HG02623 (cell line): ENCODE measurements around the gene PDXK.

Experiments used
- ATAC-seq: cut with Tn5 transposase; IDR thresholded peaks from one replicate; pipeline ENCODE4 v1.9.1; 2021; ENCODE audit warnings: moderate library complexity; ENCODE audit not compliant: unreplicated experiment

Gene PDXK

DNA sequence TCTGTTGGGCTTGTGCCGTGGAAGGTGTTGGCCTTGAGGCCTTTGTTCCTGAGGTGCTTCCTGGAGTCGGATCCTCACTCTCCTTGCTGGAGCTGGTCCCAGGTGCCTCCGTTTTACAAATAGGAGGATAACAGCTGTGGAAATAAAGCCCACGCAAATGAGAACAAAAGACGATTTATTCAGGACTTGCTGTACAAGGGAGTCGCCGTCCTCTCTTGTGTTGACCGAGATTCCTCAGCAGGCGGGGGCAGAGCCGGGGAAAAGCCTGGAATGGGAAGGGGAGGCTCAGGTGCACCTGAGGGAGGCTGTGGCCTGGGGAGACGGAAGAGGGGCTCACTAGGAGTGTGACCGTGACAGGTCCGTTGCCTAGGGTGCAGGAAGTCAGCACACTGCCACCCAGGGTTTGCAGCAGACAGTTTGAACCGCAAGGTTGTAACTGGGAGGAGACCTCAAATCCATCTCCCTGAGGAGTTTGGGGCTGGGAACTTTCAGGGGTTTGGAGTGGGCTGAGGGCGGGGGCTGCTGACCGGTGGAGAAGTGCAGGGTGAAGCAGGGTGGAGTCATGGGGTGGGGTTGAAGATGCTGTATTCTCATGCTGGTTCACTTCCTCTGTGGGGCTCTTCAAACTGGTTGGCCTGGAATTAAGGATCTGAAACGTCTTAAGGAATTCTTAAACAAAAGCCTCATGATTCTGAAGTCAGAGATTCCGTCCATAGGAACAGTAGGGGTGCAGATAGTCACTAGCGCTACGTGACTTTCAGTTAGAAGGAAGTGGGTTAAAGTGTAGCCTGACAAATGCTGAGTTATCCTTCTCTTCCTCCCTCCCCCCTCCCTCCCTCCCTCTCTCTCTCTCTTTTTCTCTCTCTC is 59.8 kb downstream of the PDXK start:
- no peak for ATAC-seq

DNA sequence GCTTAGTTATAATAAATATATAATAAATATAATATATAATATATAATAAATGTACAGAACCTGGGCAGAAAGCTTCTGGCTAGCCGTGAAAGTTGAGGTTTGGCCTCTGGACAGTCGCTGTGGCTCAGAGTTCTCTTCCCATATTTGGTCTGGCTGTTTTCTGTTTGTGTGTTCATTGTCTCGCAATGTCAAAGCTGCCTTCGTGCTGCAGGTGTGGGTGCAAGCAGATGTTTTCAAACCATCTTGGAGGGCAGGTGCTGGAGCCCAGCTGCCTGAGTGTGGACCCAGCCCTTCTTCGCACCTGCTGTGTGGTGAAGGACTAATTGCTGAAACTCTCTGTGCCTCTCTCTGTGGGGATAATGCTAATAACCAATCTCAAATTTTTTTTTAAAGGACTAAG is 60.7 kb downstream of the PDXK start:
- ATAC-seq, result no peak

DNA sequence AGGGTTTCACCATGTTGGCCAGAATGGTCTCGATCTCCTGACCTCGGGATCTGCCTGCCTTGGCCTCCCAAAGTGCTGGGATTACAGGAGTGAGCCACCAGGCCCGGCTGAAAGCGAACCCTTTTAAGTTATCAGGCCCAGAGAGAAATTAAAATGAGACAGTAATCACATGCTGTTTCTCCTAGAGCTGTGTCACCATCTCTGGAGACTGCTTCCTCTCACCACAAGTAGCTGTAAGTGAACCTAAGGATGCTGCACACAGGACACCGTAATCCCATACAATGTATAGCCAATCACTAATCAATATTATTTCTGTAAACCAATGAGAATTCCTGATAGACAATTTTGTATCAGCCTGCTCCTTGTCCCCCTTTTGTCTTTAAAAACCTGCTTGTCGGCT is 62.9 kb downstream of the PDXK start:
- no peak for ATAC-seq

DNA sequence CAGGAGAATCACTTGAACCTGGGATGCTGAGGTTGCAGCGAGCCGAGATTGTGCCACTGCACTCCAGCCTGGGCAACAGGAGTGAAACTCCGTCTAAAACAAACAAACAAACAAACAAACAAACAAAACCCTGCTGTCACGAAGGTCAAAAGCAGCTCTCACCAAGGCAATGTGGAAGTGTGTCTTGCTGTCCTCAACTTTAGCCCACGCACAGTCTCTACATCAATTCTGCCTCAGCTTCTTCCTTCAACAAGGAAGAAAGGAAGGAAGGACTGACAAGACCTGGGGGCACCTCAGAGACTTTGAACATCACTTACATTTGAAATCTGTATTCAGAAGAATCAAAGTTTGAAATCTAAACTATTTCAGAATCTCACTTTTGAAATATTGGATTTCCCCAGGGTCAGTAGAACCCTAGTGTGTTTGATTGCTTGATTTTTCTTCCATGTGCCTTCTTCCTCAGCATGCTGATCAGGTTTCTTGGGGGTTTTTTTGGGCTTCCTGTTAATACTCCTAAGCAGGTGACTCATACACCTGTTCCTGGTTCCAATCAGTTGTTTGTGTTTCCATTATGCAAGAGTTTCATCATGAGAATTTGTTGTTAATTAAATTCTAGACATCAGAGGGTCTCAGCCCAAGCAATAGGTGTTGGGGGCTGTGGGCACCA is 63.6 kb downstream of the PDXK start:
- ATAC-seq, result no peak

DNA sequence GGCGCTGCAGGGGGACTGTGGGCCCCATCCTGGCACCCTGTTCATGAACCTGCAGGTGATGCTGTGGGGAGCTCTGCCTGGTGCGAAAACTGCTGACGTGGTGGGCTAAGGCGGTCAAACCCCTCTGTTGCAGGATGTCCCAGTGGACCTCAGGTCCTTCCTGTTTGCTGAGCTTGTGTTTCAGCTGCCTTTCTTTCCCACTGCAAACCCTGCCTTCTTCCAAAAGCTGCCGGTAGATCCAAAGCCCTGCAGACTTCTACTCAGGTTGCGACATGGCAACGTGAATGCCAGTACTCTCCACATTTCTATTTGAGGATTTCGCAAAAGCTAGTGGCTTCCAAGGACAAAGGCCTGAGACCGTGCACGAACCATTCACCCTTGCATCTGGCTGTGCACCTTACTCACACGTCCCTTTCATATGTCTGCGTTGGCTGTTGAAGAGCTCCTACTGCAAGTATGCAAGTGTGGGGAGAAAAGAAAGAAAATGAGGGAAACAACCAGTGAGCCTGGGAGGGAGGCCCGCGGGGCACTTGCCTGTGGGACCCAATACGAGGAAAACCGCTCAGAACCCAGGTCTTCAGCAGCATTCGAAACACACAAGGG is 64.3 kb downstream of the PDXK start:
- no peak for ATAC-seq

DNA sequence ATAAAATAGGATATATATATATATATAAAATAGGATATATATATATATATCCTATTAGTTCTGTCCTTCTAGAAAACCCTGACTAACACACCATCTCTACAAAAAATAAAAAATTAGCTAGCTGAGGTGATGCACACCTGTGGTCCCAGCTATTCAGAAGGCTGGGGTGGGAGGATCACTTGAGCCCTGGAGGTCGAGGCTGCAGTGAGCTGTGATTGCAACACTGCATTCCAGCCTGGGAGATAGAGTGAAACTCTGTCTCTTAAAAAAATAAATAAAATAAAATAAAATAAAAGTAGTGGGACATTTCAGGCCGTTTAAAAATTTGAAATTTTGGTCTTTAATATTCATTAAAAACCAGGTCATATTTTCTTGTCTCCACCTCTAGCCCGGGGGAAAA is 66.2 kb downstream of the PDXK start:
- ATAC-seq, result no peak

DNA sequence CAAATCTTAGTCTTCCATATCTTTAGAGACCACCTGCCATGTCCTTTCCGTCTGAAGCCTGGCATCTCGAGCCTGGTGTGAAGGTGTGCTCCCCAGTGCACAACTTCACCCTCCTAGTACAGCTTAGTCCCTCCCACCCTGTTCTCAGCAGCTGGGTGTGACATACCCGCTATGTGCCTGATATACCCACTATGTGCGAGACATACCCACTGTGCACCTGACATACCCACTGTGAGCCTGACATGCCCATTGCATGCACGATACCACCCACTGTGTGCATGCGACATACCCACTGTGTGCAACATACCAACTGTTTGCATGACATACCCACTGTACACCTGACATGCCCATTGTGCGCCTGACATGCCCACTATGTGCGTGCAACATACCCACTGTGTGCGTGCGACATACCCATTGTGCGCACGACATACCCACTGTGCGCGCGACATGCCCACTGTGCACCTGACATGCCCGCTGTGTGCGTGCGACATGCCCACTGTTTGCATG is 67.4 kb downstream of the PDXK start:
- no peak for ATAC-seq

DNA sequence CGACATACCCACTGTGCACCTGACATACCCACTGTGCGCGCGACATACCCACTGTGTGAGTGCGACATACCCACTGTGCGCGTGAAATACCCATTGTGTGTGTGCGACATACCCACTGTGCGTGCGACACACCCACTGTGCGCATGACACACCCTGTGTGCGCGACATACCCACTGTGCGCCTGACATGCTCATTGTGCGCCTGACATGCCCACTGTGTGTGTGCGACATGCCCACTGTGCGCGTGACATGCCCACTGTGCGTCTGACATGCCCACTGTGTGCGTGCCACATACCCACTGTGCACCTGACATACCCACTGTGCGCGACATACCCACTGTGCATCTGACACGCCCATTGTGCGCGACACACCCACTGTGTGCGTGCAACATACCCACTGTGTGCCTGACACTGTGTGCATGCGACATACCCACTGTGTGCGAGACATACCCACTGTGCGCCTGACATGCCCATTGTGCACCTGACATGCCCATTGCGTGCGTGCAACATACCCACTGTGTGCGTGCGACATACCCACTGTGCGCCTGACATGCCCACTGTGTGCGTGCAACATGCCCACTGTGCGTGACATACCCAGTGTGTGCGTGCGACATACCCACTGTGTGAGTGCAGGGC is 68.0 kb downstream of the PDXK start:
- no peak for ATAC-seq

DNA sequence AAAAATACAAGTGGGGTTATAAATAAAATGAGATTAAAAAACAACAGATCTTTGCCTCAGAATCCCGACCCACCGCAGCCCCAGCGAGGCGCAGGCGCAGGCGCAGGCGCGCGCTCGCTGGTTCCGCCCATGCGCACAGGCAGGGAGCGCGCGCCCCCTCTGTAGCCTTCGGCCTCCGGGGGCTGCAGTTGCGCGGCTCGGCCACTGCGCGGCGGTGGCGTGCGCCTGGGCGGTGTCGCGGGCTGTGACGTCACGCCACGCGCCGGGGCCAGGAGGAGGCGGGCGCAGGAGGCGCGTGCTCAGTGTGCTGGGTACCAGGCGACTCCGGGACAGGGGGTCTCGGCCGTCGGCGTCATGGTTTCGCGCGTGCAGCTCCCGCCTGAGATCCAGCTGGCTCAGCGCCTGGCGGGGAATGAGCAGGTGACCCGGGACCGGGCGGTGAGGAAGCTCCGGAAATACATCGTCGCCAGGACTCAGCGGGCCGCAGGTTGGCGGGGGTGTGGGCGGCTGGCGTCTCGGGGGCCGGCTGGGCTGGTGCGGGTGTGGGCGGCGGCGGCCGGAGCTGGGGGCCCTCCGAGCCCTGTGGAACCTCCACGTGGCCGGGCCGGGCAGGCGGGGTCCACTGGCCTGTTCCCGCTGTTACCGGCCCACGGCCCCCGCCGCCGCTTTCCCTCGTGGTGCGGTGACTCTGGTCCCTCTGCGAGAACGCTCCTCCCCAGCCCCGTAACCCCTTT is 70.5 kb downstream of the PDXK start, which contains the start of gene RRP1:
Gene RRP1, plus strand, starts transcription at position 302 of the 734 bp plus-strand sequence. Its CDS starts 53 bp downstream, at position 355.
- peak; percentile 87 for ATAC-seq

DNA sequence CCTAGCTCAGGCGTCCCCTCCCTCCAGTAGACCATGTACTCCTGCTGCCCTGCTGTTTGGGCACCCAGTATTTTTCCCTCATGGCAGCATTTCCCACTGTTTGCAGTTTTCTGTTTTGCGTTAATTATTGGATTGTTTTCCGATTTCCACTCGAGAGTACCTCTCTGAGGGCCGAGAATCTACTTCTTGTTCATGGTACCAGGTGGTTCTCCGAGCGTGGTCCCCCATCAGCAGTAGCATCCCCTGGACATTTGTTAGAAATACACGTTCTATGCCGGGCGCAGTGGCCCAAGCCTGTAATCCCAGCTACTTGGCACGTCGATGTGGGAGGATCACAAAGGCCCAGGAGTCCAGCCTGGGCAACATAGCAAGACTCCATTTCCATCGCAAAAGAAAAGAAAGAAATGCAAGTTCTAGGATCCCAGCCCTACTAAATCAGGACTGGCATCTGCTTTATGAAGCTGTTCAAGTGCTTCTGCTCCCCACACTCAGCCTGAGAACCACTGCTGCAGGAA is 71.1 kb downstream of the PDXK start:
- no peak for ATAC-seq

DNA sequence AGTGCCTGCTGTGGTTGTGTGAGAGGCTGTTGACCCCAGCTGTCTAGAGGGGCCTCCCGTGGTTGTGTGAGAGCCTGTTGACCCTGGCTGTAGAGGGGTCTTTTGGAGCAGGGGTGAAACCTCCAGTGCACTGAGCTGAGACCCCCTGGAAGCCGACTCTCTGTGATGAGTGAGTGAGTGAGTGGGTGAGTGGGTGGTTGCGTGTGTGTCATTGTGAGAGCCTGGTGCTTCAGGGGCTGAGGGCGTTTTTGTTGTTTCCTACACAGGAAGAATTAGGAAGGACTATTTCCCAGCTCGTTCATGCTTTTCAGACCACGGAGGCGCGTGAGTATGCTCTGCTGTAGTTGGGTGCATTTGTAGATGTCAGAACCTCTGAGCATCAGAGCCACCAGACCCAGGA is 73.5 kb downstream of the PDXK start:
- ATAC-seq, result no peak

DNA sequence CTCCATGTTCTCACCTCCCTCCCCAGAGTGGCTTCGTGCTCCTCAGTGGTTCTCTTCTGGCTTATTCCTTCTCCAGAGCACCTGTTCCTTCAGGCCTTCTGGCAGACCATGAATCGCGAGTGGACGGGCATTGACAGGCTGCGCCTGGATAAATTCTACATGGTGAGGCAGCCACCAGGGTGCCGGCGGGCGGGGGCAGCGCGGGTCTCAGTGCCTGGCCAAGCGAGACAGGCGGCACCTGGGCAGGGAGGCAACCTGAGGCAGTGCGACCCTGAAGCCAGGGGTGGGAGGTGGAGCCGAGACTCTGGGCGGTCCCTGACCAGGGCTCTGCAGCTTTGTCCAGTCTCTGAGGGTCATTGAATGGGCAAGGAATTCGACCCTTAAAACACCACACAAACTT is 74.3 kb downstream of the PDXK start:
- no peak for ATAC-seq

DNA sequence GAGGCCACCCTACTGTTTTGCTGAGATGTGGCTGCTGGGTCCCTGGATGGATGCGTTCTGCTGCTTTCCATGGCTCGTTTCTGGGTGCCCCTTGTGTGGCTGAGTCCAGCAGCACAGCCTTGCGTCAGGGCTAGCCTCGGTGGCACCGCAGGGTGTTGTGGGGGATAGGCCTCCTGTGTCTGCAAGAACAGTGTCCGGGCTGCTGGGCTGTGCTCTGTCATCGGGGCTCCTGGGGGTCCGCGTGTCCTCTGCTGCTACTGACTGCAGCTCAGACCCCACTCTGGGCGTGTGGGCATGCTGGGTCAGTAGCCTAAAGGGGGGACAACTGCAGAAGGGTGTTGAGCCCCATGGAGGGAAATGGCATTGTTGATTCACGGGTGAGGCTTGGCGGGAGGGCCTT is 75.4 kb downstream of the PDXK start:
- no peak for ATAC-seq

DNA sequence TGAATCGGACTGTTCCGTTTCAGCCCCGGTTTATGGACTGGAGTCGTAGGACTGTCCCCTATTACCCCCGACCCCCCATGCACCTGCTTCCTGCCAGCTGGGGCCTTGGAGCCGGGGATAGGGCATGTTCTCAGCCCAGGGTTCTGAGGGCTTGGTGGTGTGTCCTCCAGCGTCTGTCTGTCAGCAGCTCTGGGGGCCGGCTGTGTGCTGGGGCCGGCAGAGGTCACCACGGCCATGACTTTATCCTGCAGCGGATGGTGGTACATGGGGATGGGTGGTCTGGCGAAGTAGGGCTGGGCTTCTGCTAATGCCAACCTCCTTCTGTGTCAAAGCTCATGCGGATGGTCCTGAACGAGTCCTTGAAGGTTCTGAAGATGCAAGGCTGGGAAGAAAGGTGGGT is 75.9 kb downstream of the PDXK start:
- no peak for ATAC-seq

DNA sequence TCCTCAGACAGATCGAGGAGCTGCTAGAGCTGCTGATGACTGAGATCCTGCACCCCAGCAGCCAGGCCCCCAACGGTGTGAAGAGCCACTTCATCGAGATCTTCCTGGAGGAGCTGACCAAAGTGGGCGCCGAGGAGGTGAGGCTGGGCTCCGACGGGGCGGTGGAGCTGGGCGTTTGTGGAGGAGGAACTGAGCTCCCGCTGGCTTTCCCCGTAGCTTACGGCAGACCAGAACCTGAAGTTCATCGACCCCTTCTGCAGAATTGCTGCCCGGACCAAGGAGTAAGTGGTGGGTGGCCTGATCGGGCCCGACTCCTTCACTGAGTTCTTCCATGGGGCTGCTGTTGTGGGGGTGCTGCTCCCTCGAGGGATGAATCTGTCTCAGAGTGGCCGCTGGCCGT is 78.5 kb downstream of the PDXK start:
- no peak for ATAC-seq

DNA sequence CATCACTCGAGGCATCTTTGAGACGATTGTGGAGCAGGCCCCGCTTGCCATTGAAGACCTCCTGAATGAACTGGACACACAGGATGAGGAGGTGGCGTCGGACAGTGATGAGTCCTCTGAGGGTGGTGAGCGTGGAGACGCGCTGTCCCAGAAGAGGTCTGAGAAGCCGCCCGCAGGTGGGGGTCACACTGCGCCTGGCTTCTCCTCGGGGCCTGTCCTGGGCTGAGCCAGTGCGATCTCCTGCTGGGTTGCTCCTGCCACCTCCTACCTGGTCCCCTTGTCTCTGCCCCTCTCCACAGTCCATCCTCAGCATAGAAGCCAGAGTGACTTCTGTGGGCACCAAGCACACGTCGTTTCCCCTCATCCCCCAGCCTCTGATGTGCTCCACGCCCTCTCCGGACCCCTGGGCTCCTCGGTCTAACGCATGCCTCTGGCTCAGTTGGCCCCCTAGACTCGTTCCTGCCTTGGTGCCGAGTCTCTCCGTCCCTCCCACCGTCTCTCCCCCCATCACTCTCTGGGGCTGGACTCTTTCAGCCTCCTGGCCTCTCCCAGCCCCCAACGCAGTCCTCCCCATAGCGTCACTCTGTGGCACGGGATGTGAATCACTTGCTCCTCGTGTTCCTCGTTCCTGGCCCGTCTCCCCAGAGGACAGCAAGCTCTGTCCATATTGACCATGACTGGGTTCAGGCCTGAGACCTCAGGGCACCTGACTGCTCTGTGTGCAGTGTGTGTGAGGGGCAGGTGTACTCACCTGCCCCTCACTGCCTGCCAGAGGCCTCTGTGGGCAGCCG is 79.2 kb downstream of the PDXK start:
- ATAC-seq, result no peak

DNA sequence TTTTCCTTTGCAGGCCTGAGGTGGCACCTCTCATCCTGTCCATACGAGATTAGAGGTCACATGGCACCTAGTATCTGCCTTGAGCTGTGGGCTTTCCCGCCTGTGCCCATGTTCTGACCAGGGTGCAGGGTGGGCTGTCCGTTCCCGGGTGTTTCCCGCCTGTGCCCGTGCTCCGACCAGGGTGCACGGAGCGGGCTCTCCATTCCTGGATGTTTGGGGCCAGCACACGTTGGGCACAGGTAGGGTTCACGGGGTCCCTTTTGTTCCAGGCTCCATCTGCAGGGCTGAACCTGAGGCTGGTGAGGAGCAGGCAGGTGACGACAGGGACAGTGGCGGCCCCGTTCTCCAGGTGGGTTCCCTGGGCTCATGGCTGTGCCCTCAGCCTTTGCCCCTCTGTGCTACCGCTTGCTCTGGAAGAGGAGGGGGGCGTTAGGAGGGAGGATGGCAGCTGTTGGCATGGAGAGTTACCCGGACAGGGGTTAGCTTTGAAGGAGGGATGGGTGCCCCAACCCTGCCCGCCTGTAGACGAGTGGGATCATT is 80.4 kb downstream of the PDXK start:
- no peak for ATAC-seq

DNA sequence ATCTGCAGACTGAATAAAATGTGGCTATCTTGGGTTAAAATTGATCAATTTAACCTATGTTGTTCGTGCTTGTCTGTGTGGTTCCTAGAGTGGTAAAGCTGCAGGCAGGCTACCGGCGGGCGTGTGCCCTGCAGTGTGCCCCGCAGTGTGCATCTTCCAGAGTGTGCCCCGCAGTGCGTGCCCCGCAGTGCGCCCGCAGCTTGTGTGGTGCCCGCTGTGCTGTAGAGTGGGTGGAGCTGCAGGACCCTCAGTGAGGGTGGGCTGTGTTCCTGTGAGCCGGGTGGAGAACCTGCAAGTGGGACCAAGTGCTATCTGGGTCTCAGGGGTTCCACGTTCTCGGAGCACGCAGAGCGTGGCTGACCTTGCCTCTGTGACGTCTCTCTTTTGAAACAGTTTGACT is 81.2 kb downstream of the PDXK start:
- no peak for ATAC-seq

DNA sequence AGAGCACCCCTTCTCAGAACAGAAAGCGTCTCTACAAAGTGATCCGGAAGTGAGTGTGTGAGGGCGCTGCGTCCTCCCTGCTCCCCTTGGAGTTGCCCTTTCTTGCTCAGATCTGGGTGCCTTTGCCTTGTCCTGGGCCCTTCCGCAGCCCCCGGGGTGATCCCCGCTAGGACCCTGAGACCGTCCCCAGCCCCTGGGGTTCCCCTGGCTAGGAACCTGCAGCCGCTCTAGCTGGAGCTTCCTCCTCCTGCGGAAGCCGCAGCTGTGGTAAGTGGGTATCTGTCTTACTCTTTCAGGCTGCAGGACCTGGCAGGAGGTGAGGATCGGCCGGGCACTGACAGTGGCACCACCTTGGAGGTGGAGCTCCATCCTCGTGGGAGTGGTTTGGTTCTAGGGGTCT is 81.6 kb downstream of the PDXK start:
- no peak for ATAC-seq
